ENCODE measurements around the gene ADAM22. TPM values are rescaled to one million over a fixed set of nuclear protein-coding genes. Genes with fewer than 3 reads are reported as not detected.

The ADAM22 gene
- total RNA-seq, 1 experiment from 2014 or later, result 10.0 TPM

DNA sequence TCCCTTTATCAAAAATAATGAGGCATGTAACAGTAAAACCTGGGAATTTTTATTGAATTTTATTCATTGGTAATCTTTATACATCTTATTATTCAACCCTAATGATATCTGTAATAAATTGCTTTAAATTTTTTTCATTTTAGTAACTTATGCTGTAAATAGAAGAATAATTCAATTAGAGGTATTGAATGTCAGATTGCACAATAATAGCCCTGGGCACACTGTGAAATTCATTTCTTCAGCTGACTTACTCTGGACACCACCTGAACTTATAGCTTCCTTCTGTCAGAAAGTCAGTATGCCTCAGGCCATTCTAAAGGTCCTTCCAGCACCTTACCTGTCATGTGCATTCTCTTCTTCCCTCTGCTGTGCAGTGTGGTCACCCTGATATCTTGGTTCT is 59.2 kb downstream of the ADAM22 start:
- Histone ChIP-seq H4K20me1 (ENCODE audit: insufficient read depth) (no peaks in the 10 kb centered on the region), H3K9ac (ENCODE audit: low read length) (no peak overlapping the region), H3K9me3 (ENCODE audit: control insufficient read depth in 1 of 2, insufficient read depth in 1 of 2, low read depth in 1 of 2, low read length in 2 of 2) (no peaks in the 10 kb centered on the region), H3K36me3 (ENCODE audit: control insufficient read depth in 1 of 2, insufficient read depth in 2 of 2, low read length in 2 of 2) (no peaks in the 10 kb centered on the region), H2AFZ (ENCODE audit: low read depth, low read length, poor library complexity, severe bottlenecking) (no peak overlapping the region), H3K4me2 (ENCODE audit: low read length) (no peak overlapping the region), H3K79me2 (ENCODE audit: insufficient read depth, low read length) (no peaks in the 10 kb centered on the region), H3K27me3 (ENCODE audit: insufficient read depth, low read length) (no peaks in the 10 kb centered on the region), H3K4me3 (replicated peaks in 1 of 2; ENCODE audit: low read depth in 1 of 2, low read length in 2 of 2) (no peak overlapping the region), H3K4me1 (ENCODE audit: control insufficient read depth in 1 of 2, insufficient read depth in 2 of 2, low read length in 2 of 2) (no peaks in the 10 kb centered on the region), H3K27ac (ENCODE audit: low read depth, low read length) (no peak overlapping the region), H3K9me2 (ENCODE audit: insufficient read depth) (no peaks in the 10 kb centered on the region)
- ChIA-PET RAD21 (ENCODE audit: low non-redundant PET in 1 of 2, low total read pairs in 2 of 2, uncharacterized antibody in 2 of 2, unreplicated experiment in 2 of 2) (no interaction called here), POLR2A (no interaction called here), CTCF (no interaction called here)
- TF ChIP-seq CEBPB (IDR thresholded peaks at IDR 0.05; ENCODE audit: low read depth) (no peak), YY1 (IDR thresholded peaks at IDR 0.05; ENCODE audit: extremely low read depth, insufficient replicate concordance, low read depth, low read length) (no peak), SRF (IDR thresholded peaks at IDR 0.05; ENCODE audit: low read depth) (no peak), POLR2A (IDR thresholded peaks at IDR 0.05; ENCODE audit: borderline replicate concordance, extremely low read depth, insufficient read depth, insufficient read length) (no peak), ELF1 (IDR thresholded peaks at IDR 0.05; ENCODE audit: borderline replicate concordance, low read depth) (no peak), TCF7L2 (IDR thresholded peaks at IDR 0.05; ENCODE audit: borderline replicate concordance, extremely low read depth, insufficient read depth, insufficient read length) (no peak), EZH2 (IDR thresholded peaks at IDR 0.05) (no peak), SP1 (IDR thresholded peaks at IDR 0.05; ENCODE audit: low read depth) (no peak), EGR1 (IDR thresholded peaks at IDR 0.05; ENCODE audit: low read depth) (no peak), POLR2AphosphoS5 (IDR thresholded peaks at IDR 0.05; ENCODE audit: low read depth, low read length) (no peak), FOSL1 (IDR thresholded peaks at IDR 0.05; ENCODE audit: low read depth) (no peak)
- TF ChIP-seq, protein P1, sequence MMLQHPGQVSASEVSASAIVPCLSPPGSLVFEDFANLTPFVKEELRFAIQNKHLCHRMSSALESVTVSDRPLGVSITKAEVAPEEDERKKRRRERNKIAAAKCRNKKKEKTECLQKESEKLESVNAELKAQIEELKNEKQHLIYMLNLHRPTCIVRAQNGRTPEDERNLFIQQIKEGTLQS (IDR thresholded peaks at IDR 0.05), result no peak
- TF ChIP-seq, protein P2, sequence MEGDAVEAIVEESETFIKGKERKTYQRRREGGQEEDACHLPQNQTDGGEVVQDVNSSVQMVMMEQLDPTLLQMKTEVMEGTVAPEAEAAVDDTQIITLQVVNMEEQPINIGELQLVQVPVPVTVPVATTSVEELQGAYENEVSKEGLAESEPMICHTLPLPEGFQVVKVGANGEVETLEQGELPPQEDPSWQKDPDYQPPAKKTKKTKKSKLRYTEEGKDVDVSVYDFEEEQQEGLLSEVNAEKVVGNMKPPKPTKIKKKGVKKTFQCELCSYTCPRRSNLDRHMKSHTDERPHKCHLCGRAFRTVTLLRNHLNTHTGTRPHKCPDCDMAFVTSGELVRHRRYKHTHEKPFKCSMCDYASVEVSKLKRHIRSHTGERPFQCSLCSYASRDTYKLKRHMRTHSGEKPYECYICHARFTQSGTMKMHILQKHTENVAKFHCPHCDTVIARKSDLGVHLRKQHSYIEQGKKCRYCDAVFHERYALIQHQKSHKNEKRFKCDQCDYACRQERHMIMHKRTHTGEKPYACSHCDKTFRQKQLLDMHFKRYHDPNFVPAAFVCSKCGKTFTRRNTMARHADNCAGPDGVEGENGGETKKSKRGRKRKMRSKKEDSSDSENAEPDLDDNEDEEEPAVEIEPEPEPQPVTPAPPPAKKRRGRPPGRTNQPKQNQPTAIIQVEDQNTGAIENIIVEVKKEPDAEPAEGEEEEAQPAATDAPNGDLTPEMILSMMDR (IDR thresholded peaks at IDR 0.05 in 2 of 3, conservative IDR thresholded peaks at IDR 0.05 in 1 of 3; ENCODE audit: borderline replicate concordance in 1 of 3, insufficient read depth in 1 of 3, low read depth in 2 of 3, low read length in 2 of 3), result no peak
- TF ChIP-seq, protein P3, sequence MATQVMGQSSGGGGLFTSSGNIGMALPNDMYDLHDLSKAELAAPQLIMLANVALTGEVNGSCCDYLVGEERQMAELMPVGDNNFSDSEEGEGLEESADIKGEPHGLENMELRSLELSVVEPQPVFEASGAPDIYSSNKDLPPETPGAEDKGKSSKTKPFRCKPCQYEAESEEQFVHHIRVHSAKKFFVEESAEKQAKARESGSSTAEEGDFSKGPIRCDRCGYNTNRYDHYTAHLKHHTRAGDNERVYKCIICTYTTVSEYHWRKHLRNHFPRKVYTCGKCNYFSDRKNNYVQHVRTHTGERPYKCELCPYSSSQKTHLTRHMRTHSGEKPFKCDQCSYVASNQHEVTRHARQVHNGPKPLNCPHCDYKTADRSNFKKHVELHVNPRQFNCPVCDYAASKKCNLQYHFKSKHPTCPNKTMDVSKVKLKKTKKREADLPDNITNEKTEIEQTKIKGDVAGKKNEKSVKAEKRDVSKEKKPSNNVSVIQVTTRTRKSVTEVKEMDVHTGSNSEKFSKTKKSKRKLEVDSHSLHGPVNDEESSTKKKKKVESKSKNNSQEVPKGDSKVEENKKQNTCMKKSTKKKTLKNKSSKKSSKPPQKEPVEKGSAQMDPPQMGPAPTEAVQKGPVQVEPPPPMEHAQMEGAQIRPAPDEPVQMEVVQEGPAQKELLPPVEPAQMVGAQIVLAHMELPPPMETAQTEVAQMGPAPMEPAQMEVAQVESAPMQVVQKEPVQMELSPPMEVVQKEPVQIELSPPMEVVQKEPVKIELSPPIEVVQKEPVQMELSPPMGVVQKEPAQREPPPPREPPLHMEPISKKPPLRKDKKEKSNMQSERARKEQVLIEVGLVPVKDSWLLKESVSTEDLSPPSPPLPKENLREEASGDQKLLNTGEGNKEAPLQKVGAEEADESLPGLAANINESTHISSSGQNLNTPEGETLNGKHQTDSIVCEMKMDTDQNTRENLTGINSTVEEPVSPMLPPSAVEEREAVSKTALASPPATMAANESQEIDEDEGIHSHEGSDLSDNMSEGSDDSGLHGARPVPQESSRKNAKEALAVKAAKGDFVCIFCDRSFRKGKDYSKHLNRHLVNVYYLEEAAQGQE (IDR thresholded peaks at IDR 0.05; ENCODE audit: low read depth), result no peak
- TF ChIP-seq, protein P4, sequence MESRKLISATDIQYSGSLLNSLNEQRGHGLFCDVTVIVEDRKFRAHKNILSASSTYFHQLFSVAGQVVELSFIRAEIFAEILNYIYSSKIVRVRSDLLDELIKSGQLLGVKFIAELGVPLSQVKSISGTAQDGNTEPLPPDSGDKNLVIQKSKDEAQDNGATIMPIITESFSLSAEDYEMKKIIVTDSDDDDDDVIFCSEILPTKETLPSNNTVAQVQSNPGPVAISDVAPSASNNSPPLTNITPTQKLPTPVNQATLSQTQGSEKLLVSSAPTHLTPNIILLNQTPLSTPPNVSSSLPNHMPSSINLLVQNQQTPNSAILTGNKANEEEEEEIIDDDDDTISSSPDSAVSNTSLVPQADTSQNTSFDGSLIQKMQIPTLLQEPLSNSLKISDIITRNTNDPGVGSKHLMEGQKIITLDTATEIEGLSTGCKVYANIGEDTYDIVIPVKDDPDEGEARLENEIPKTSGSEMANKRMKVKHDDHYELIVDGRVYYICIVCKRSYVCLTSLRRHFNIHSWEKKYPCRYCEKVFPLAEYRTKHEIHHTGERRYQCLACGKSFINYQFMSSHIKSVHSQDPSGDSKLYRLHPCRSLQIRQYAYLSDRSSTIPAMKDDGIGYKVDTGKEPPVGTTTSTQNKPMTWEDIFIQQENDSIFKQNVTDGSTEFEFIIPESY (IDR thresholded peaks at IDR 0.05; ENCODE audit: extremely low read depth, insufficient replicate concordance, low read length), result no peak
- ATAC-seq (no peak), DNase-seq (ENCODE audit: low read depth, low spot score) (no peak)
- intact Hi-C loops (cut with micrococcal nuclease), result no loop called here
- BruUV-seq (replicated peaks), result no TSS peak
